GM19328 (cell line): ENCODE data around the gene CCAR1.
"Not testable (repeated sequence)": the region's sequence is repeated elsewhere in the genome, so short reads cannot be mapped to it uniquely, and the experiment has no call there.

Experiments used
- ATAC-seq: cut with Tn5 transposase; IDR thresholded peaks from one replicate; pipeline ENCODE4 v1.9.1; 2021; ENCODE audit warnings: mild to moderate bottlenecking, moderate library complexity; ENCODE audit not compliant: unreplicated experiment

CCAR1 gene

DNA sequence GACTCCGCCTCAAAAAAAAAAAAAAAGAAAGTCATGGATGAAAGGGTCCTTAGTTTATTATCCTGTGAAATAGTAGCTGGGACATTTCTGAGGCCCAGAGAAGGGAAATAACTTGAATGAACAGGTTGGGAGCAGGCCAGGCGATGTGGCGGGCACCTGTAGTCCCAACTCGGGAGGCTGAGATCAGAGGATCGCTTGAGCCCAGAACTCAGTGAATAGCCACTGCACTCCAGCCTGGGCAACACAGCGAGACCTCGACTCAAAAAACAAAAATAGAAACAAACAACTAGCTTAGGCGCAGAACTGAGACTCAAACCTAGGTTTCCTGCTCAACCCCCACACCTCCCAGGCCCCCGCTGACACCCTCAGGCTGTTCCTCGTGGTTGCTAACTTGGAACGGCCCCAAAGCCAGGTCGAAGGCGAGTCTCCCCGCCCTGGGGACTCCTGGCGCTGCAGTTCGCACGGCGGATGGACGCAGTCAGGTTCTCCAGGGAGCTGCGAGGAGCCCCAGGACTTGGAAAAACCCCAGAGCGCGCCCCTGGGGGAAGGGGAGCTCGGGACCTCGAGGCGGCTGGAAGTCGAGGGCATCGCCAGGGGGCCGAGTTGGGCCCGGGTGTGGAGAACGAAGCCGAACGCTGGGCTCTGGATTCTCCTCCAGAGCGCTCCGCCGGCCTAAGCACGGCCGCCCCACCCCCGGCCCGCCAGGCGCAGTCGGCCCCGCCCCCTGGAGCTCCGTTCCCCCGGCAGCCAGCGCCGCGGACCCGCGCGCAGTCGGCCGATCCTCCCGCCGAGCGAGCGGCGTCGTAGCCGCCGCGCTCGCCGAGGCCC, 105.9 kb downstream of the CCAR1 start, which contains the start of gene STOX1:
STOX1 (plus strand) TSS at position 768 of the 828 bp plus-strand sequence. CDS start 93 bp downstream, outside the sequence.
- ATAC-seq: peak; percentile 54

DNA sequence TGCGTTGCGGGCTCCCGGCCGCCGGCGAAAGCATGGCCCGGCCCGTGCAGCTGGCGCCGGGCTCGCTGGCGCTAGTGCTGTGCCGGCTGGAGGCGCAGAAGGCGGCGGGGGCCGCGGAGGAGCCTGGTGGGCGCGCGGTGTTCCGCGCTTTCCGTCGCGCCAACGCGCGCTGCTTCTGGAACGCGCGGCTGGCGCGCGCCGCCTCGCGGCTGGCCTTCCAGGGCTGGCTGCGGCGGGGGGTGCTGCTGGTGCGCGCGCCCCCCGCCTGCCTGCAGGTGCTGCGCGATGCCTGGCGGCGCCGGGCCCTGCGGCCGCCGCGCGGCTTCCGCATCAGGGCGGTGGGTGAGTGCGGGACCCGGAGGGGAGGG, 106.5 kb downstream of the CCAR1 start:
- ATAC-seq: peak; percentile 27

DNA sequence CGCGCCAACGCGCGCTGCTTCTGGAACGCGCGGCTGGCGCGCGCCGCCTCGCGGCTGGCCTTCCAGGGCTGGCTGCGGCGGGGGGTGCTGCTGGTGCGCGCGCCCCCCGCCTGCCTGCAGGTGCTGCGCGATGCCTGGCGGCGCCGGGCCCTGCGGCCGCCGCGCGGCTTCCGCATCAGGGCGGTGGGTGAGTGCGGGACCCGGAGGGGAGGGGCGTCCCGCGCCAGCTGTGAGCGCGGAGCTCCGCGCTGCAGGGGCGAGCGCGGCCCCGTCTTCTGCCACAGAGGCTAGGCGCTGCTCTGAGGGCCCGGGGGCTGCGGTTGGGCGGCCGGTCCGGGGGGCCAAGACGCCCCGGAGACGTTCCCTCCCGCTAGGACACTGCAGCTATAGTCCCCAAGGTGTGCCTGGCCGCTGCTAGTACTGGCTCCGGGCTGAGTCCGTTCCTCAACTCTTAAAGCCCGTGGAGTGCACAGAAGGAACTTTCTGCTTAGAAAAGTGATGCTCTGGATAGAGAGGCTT, 107.1 kb downstream of the CCAR1 start:
- ATAC-seq: peak; percentile 37

DNA sequence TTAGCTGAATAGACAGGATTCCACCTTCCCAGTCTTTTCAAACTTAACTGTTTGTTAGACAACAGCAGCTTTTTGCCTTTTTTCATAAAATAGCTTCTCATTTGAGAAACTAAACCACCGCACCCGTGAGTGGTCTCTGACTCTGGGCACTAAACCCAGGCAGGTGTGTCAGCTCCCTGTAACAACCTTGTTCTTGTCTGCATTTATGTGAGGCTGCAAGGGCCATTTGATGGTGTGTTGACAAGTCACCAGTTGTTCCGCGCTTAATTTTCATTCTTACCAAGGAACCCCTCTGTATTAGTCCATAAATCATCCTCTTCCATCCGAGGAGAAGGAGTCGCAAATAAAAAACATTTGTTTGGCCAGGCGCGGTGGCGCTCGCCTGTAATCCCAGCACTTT, 107.8 kb downstream of the CCAR1 start:
- ATAC-seq: no peak

DNA sequence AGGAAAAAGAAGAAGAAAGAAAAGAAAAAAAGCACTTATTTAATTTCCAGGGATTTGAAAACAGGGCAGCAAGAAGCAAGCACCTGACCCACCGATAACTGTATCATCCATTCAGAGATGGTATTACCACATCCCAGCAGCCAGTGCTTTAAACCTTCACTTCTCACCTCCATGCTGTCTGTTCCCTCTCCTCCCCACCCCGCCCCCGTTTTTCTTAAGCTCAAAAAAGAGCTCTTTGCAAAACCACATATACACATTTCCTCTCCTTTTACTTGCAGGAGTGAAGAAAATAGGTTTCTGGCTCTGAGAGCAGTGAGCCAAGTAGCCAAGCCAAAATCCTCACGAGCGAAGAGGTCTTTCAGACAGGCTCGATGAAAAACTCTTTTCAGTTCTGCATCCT, 108.5 kb downstream of the CCAR1 start:
- ATAC-seq: no peak

DNA sequence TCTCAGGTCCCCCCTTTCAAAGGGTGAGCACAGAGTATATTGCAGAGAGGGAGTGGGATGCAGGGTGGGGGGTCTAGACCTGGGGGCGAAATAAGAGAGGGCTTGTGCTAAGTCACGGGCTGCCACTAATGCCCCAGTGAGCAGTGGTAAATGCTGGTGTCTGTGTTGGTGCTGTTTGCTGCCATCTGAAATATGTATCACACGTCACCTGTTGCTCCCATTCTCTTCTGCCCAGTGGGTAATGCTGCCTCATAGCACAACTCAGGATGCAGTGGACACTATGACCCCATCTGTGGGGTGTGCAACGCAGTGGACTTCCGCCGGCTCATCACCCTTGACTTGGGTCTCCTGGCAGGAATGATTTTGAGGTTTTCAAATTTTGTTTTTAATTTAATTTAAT, 108.9 kb downstream of the CCAR1 start:
- ATAC-seq: no peak

DNA sequence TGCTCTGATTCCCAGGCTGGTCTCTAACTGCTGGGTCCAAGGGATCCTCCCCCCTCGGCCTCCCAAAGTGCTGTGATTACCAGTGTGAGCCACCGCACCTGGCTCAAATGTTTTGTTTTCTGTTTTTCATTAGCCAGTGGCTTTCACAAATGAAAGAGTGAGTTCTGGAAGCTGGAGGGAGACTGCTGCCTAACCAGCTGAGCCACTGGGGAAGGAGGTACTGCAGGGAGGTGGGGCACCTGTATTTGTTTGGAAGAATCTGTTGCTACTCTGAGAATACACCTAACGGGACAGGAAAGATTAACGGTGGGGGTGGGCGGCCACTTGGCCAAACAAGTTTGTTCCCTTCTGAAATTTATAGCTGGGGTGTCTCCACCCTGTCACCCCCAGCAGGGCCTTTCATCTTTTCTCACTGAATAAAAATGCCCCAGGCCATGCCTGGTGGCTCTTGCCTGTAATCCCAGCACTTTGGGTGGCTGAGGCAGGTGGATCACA, 111.0 kb downstream of the CCAR1 start:
- ATAC-seq: no peak

DNA sequence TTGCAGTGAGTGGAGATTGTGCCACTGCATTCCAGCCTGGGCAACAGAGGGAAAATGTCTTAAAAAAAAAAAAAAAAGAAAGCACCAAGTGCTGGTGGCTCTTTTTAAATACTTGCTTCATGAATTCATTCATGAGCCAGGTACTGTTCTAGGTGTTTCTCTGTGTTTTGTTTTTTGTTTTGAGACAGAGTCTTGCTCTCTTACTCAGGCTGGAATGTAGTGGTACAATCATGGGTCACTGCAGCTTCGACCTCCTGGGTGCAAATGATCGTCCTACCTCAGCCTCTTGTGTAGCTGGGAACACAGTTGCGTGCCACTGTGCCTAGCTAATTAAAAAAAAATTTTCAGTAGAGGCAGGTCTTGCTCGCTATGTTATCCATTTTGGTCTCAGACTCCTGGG, 111.6 kb downstream of the CCAR1 start:
- no peak for ATAC-seq

DNA sequence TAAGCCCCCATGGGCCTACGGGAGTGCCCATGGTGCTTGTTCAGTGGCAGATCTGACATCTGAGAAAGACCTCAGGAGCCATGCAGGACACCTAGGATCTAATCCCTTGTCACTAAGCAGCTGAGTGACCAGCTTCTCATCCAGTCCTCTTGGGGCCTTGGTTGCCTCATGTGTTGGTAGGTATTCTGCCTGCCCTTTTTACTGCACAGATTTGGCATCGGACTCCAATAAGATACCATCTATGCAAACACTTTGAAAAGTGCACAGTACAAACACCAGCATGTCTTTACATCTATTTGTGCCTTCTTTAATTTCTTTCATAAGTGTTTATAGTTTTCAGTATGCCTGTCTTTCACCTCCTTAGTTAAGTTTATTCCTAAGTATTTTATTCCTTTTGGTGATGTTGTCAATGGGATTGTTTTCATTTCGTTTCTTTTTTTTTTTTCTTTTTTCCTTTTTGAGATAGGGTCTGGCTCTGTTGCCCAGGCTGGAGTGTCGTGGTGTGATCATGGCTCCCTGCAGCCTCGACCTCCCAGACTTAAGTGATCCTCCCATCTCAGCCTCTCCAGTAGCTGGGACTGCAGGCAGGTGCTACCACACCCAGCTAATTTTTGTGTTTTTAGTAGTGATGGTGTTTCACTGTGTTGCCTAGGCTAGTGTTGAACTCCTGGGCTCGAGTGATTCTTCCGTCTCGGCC, 116.7 kb downstream of the CCAR1 start:
- ATAC-seq: no peak

DNA sequence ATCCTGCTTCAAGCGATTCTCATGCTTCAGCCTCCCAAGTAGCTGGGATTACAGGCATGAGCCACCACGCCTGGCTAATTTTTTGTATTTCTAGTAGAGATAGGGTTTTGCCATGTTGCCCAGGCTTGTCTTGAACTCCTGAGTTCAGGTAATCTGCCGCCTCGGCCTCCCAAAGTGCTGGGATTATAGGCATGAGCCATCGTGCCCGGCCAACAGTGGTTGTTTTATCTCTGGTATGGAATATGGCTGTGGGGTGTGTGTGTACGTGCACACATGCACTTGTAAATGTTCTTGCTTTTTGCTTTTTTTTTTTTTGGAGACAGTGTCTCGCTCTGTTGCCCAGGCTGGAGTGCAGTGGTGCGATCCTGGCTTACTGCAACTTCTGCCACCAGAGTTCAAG, 119.6 kb downstream of the CCAR1 start:
- not testable (repeated sequence) for ATAC-seq
